ENCODE data around the gene ITPR1.

DNA sequence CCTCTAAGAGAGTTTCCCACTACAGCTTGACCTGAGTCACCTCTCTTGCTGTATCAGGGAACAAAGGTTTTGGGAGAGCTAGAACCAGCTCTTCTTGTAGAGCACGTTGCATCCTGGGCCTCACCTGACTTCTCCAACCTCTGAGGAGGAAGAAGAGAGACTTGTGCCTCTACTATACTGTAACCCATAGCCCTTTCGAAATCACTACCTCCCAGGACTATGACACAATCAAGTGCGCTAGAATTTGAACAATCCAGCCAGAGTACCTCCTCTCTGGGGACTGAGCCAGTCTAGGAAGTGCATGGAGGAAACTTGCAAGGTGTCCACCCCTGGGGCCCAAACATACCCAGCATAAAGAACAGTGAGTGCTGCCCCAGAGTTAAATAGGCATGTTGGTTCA, 293.3 kb downstream of the ITPR1 start:
- TF ChIP-seq, protein P1, sequence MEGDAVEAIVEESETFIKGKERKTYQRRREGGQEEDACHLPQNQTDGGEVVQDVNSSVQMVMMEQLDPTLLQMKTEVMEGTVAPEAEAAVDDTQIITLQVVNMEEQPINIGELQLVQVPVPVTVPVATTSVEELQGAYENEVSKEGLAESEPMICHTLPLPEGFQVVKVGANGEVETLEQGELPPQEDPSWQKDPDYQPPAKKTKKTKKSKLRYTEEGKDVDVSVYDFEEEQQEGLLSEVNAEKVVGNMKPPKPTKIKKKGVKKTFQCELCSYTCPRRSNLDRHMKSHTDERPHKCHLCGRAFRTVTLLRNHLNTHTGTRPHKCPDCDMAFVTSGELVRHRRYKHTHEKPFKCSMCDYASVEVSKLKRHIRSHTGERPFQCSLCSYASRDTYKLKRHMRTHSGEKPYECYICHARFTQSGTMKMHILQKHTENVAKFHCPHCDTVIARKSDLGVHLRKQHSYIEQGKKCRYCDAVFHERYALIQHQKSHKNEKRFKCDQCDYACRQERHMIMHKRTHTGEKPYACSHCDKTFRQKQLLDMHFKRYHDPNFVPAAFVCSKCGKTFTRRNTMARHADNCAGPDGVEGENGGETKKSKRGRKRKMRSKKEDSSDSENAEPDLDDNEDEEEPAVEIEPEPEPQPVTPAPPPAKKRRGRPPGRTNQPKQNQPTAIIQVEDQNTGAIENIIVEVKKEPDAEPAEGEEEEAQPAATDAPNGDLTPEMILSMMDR (tag by site-specific recombination; IDR thresholded peaks at IDR 0.05): no peak
- TF ChIP-seq ZNF211 (tag by site-specific recombination; IDR thresholded peaks at IDR 0.05; ENCODE audit: low read depth) (no peak), MEIS1 (CRISPR knock-in tag; IDR thresholded peaks at IDR 0.05; ENCODE audit: borderline replicate concordance) (no peak), ZNF792 (tag by site-specific recombination; IDR thresholded peaks at IDR 0.05) (no peak)

All from HEK293 (cell line).